ENCODE data around the gene ULK1. TPM values are rescaled to one million over a fixed set of nuclear protein-coding genes. Genes with fewer than 3 reads are reported as not detected.

Gene ULK1
- polyA plus RNA-seq, 3 donors = 1.0 to 75.1 (median 1.3) TPM

DNA sequence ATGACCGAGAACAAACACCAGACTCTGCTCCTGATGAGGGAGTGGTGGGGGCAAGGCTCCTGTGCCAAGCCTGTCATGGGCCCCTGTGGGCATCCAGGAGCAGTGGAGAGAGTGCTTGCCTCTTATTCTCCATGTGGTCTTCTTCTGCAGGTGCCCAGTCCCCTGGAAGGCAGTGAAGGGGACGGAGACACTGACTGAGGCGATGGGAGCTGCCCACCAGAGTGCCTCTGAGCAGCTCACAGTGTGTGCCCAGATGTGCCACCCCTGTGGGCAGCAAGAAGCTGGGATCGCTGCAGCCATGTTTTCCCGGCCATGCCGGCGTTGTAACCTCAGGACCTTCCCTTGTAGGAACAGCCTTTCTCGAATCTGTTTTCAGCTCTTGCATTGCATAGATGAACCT lies 49.0 kb downstream of the ULK1 start:
- H3K36me3 ChIP-seq (replicated peaks in 1 of 2; ENCODE audit: control insufficient read depth in 1 of 2, insufficient read depth in 2 of 2, low read length in 2 of 2) = peaks cover 37 to 58% of the 10 kb centered on the region in 2 donors
- H3K36me3 Mint-ChIP-seq = peaks cover 43 to 69% of the 10 kb centered on the region in 2 donors
- no peaks in the 10 kb centered on the region for H4K20me1 ChIP-seq (ENCODE audit: insufficient read depth, low read length)
- no peak overlapping the region for H2AFZ ChIP-seq (ENCODE audit: insufficient read depth, low read depth, low read length, poor library complexity, severe bottlenecking)
- no peak for DNase-seq
- no peaks in the 10 kb centered on the region for H3K4me1 ChIP-seq (ENCODE audit: control insufficient read depth in 1 of 2, insufficient read depth in 2 of 2, low read length in 2 of 2)
- no peak overlapping the region for H3K27ac Mint-ChIP-seq
- H3K27me3 ChIP-seq (ENCODE audit: control insufficient read depth in 2 of 2, insufficient read depth in 2 of 2, low read length in 2 of 2) = no peaks in the 10 kb centered on the region
- no peaks in the 10 kb centered on the region for H3K79me2 ChIP-seq (ENCODE audit: insufficient read depth, low read length)
- TF ChIP-seq, protein P1, sequence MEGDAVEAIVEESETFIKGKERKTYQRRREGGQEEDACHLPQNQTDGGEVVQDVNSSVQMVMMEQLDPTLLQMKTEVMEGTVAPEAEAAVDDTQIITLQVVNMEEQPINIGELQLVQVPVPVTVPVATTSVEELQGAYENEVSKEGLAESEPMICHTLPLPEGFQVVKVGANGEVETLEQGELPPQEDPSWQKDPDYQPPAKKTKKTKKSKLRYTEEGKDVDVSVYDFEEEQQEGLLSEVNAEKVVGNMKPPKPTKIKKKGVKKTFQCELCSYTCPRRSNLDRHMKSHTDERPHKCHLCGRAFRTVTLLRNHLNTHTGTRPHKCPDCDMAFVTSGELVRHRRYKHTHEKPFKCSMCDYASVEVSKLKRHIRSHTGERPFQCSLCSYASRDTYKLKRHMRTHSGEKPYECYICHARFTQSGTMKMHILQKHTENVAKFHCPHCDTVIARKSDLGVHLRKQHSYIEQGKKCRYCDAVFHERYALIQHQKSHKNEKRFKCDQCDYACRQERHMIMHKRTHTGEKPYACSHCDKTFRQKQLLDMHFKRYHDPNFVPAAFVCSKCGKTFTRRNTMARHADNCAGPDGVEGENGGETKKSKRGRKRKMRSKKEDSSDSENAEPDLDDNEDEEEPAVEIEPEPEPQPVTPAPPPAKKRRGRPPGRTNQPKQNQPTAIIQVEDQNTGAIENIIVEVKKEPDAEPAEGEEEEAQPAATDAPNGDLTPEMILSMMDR (IDR thresholded peaks at IDR 0.05) = no peak
- H3K4me1 Mint-ChIP-seq = peaks cover 8% of the 10 kb centered on the region
- WGBS (ENCODE audit: insufficient coverage) = 92% methylated on average over 7 of the region's 8 CpGs
- no peaks in the 10 kb centered on the region for H3K9me3 ChIP-seq (replicated peaks in 1 of 2; ENCODE audit: control insufficient read depth in 1 of 2, insufficient read depth in 1 of 2, low read length in 2 of 2)
- H3K9ac ChIP-seq (ENCODE audit: insufficient read depth, low read length, poor library complexity, severe bottlenecking) = no peak overlapping the region
- H3K4me3 ChIP-seq (replicated peaks in 1 of 3; ENCODE audit: low read depth in 2 of 3, low read length in 3 of 3) = no peak overlapping the region
- no peak overlapping the region for H3K27ac ChIP-seq (ENCODE audit: low read depth in 1 of 2, low read length in 2 of 2)
- H3K27me3 Mint-ChIP-seq (ENCODE audit: low read depth in 3 of 3) = peaks cover 1 to 3% (median 2%) of the 10 kb centered on the region in 3 donors
- H3K9me3 Mint-ChIP-seq = peaks cover 0 to 2% (median 0%) of the 10 kb centered on the region in 7 donors
- H3K4me3 Mint-ChIP-seq = no peak overlapping the region
- intact Hi-C loops (cut with micrococcal nuclease) = no loop called here
- H3K4me2 ChIP-seq (replicated peaks; ENCODE audit: extremely low read depth, low read length, poor library complexity, severe bottlenecking) = no peak overlapping the region

- Histone ChIP-seq H3K9ac (ENCODE audit: insufficient read depth, low read length, poor library complexity, severe bottlenecking) (no peak overlapping the region), H3K9me3 (replicated peaks in 1 of 2; ENCODE audit: control insufficient read depth in 1 of 2, insufficient read depth in 1 of 2, low read length in 2 of 2) (no peaks in the 10 kb centered on the region), H2AFZ (ENCODE audit: insufficient read depth, low read depth, low read length, poor library complexity, severe bottlenecking) (no peak overlapping the region), H3K36me3 (replicated peaks in 1 of 2; ENCODE audit: control insufficient read depth in 1 of 2, insufficient read depth in 2 of 2, low read length in 2 of 2) (peaks cover 37 to 53% of the 10 kb centered on the region in 2 donors), H3K27me3 (ENCODE audit: control insufficient read depth in 2 of 2, insufficient read depth in 2 of 2, low read length in 2 of 2) (no peaks in the 10 kb centered on the region), H3K27ac (ENCODE audit: low read depth in 1 of 2, low read length in 2 of 2) (no peak overlapping the region), H3K4me1 (ENCODE audit: control insufficient read depth in 1 of 2, insufficient read depth in 2 of 2, low read length in 2 of 2) (peaks cover 0 to under 1% of the 10 kb centered on the region in 2 donors), H3K4me3 (replicated peaks in 1 of 3; ENCODE audit: low read depth in 2 of 3, low read length in 3 of 3) (no peak overlapping the region), H4K20me1 (ENCODE audit: insufficient read depth, low read length) (no peaks in the 10 kb centered on the region), H3K4me2 (replicated peaks; ENCODE audit: extremely low read depth, low read length, poor library complexity, severe bottlenecking) (no peak overlapping the region), H3K79me2 (ENCODE audit: insufficient read depth, low read length) (no peaks in the 10 kb centered on the region)
- TF ChIP-seq, protein P1 (IDR thresholded peaks at IDR 0.05) = no peak
- 100% methylated on average over 8 of the region's 10 CpGs for WGBS (ENCODE audit: insufficient coverage)
- H3K4me1 Mint-ChIP-seq = peaks cover 13% of the 10 kb centered on the region
- peaks cover 0 to 2% (median 0%) of the 10 kb centered on the region in 7 donors for H3K9me3 Mint-ChIP-seq
- peaks cover 41 to 64% of the 10 kb centered on the region in 2 donors for H3K36me3 Mint-ChIP-seq
- peaks cover 1 to 3% (median 2%) of the 10 kb centered on the region in 3 donors for H3K27me3 Mint-ChIP-seq (ENCODE audit: low read depth in 3 of 3)
- intact Hi-C loops (cut with micrococcal nuclease) = no loop called here
- H3K4me3 Mint-ChIP-seq = no peak overlapping the region
- H3K27ac Mint-ChIP-seq = no peak overlapping the region
- DNase-seq = no peak
Observed at GRCh38 chr12:131943876-131944275, 49.5 kb downstream of the ULK1 start.

Data from CD14-positive monocyte (primary cell).